Measurements from ENCODE around the gene EFCAB6.
"Not testable (repeated sequence)": the region's sequence is repeated elsewhere in the genome, so short reads cannot be mapped to it uniquely, and the experiment has no call there.

Gene EFCAB6

GRCh38 chr22:43698403-43698802 is 113.7 kb downstream of the EFCAB6 start:
- no peak for FAIRE-seq

GRCh38 chr22:43697894-43698293 is 114.2 kb downstream of the EFCAB6 start:
- FAIRE-seq = no peak

GRCh38 chr22:43693249-43693648 is 118.9 kb downstream of the EFCAB6 start:
- FAIRE-seq = no peak

- FAIRE-seq = no peak
Measured at GRCh38 chr22:43689356-43689755, 122.7 kb downstream of the EFCAB6 start.

- no peak for FAIRE-seq
Measured at GRCh38 chr22:43682851-43683250, 129.3 kb downstream of the EFCAB6 start.

GRCh38 chr22:43681731-43682360 is 130.3 kb downstream of the EFCAB6 start:
- FAIRE-seq = no peak

GRCh38 chr22:43670513-43670912 is 141.6 kb downstream of the EFCAB6 start:
- FAIRE-seq = no peak

DNA sequence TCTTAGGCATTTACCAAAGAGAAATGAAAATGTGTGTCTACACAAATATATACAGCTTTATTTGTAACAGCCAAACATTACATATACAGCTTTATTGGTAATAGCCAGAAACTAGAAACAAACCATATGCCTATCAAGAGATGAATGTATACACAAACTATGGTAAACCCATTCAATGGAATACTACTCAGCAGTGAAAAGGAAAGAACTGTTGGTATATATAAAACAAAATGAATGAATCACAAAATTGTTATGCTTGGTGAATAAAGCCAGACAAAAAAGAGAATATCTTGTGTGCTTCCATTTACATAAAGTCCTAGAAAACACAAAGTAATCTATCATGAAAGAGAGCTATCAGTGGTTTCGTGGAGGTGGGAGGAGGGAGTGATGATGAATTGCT is 142.9 kb downstream of the EFCAB6 start:
- no peak for FAIRE-seq

DNA sequence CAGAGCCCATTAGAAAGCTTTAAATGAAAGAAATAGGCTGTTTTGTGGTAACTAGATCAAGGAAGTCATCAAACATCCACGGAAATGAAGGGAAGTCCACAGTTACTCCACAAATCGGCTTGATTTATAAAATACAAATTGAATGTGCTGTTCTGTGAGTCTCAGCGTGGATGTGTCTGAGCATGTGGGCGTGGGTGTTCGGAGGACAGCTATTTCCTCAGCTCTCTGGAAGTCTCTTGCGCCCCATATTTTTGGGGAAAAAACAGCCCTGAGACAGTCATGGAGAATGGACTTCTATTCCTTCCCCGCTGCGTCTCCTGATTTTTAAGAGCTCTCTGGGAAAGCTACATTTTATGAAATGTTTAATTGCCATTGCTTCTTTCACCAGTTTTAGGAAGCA is 144.4 kb downstream of the EFCAB6 start:
- FAIRE-seq = no peak

DNA sequence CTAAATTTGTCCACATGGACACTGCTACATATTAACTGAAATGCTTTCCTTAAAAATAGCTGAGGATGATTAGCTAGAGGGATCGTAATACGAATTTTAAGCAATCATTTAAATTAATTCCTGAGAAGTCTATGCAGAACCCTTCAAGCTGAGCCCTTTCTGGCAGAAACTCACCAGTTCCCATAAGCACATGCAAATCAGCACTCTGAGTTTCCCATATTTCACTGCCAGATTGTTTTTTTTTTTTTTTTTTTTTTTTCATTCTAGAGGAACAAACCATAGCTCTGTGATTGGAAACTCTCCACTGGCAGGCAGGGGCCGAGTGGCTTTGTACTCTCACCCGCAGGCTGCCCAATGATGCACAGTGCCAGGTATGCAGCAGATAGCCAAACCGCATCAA is 145.6 kb downstream of the EFCAB6 start:
- FAIRE-seq = no peak

- no peak for FAIRE-seq
Measured at GRCh38 chr22:43658823-43659222, 153.3 kb downstream of the EFCAB6 start.

- FAIRE-seq = not testable (repeated sequence)
Measured at GRCh38 chr22:43656581-43656980, 155.5 kb downstream of the EFCAB6 start.

GRCh38 chr22:43654271-43654670 is 157.8 kb downstream of the EFCAB6 start:
- FAIRE-seq = no peak

GRCh38 chr22:43652845-43653244 is 159.3 kb downstream of the EFCAB6 start:
- no peak for FAIRE-seq

DNA sequence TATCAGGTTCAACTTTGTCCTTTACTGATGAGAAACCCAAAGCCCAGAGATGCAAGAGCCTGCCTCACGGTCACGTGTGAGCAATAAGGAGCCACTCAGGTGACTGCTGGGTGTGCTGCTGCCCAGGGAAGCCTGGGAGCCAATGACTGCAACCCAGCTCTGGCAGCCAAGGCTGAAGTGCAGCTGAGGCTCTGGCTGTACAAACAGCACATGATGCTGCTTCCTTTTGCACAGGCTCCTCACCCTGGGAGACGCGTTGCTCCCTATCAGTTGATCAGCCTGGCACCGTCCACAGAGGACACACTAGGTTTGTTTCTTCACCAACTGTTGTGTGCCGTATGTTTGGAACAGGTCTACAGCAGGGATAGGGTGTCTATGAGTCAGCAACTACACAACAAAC is 168.7 kb downstream of the EFCAB6 start:
- FAIRE-seq = no peak

GRCh38 chr22:43642319-43643206 is 169.5 kb downstream of the EFCAB6 start:
- no peak for FAIRE-seq

- FAIRE-seq = no peak
Measured at GRCh38 chr22:43639228-43639948, 172.7 kb downstream of the EFCAB6 start.

- no peak for FAIRE-seq
Measured at GRCh38 chr22:43637275-43638260, 174.5 kb downstream of the EFCAB6 start.

DNA sequence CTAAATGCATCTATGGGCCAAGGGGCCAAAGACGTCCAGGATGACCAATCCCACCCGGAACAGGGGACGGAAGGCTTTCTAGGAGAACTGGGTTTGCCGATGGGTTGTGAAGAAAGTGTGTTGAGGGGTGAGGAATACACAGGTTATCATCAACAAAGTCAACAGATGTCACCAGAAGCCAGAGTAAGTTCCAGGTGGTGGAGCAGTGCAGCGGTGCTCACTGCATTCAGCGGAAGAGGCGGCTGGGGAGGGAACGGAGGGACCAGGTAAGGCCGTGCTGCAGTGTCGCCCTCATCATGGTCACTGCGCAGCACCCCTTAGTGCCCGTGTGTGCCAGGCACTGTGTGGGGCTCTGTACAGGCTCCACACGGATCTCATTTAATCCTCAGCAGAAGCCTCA is 176.0 kb downstream of the EFCAB6 start:
- FAIRE-seq = no peak

DNA sequence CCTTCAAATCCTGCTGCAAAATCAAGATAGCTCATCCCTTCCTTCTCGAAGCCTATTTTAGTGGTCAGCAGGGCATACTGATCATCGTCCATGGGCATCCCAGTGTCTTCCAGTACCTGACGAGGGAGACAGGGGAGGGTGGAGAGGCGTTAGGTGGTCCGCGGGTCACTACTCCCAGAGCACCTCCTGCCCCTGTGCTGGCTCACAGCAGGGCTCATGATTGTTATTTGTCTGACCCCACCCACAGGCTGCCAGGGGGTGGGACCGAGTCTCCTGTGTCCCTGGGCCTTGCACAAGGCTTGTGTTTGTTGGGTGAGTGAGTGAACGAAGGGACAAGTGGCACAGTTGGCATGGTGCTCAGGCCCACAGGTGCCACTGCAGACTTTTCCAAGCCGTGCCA is 177.0 kb downstream of the EFCAB6 start:
- no peak for FAIRE-seq

DNA sequence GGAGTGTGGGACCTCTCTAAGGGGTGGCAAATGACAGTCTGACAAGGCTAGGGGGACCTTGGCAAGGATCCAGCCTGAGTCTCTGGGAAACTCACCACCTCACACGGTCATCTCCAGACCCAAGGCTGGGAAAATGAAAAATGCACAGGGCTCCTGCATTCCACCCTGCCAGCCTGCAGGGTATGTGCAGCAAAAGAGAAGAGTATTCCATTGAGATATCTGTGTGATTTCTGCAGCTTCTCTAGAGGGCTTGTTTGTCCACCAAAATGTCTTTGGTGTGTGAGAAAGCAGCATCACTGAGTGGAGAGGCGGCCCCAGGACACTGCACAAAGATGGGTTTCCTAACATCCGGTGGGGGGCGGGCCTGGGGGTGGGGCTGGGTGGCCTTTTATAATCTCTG is 177.8 kb downstream of the EFCAB6 start:
- no peak for FAIRE-seq

DNA sequence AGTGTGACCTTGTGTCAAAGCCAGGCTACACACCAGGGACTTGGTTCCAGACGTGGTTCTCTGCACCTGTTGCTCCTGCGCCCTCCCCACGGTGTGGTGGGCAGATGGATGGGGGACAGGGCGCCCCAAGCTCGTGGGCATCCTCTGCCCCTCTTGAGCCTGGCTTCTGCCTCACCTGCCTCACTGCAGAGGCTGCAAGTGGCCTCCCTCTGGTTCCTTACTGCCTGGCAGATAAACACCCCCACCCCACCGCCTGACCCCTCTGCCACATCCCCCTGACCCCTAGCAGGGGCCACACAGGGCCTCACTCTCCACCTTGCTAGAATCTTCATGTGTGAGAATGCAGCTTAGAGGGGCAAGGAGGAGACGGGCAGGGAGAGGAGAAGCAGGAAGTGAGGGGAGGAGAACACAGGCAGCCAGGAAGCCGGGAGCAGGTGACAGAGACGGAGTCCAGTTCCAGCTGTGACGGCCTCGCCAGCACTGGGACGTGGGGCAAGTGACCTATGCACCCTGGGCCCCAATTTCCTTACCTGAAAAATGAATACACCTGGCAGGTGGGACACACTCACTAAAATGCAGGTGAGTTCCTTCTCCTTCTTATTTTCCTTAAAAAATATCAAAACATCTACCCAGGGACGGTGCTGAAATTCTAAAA is 178.3 kb downstream of the EFCAB6 start:
- no peak for FAIRE-seq

All from endometrium (tissue), 2 donors.